ENCODE measurements around the gene RBM10. TPM values are rescaled to one million over a fixed set of nuclear protein-coding genes. Genes with fewer than 3 reads are reported as not detected.

Gene RBM10
- total and polyA plus RNA-seq, 9 of the 15 experiments (the other 6 are each of a cell fraction or from before 2014, with no cell fraction given) = 1.1 to 61.7 (median 31.5) TPM

- intact Hi-C loops (cut with micrococcal nuclease) = loop anchor here (5.0 to 10.0 kb wide), 2 partner anchors 553 to 836 kb away; no protein-coding TSS in a partner anchor
- H3K9ac ChIP-seq (ENCODE audit: insufficient read depth in 1 of 2, low read depth in 2 of 2, low read length in 2 of 2) = peak overlapping the region; percentile 40 to 89
- no peaks in the 10 kb centered on the region for H3K27me3 ChIP-seq (ENCODE audit: control insufficient read depth in 2 of 2, insufficient read depth in 2 of 2, low read length in 2 of 2)
- H3K79me2 ChIP-seq (ENCODE audit: control insufficient read depth, insufficient read depth, low read length) = peaks cover 30% of the 10 kb centered on the region
- in situ Hi-C loops (cut with MboI) = loop anchor here (10.0 kb wide), 2 partner anchors 193 to 333 kb away; no protein-coding TSS in a partner anchor
- no peak for FAIRE-seq
- peak in 1 of 4 experiments; percentile 24 for DNase-seq (ENCODE audit: extremely low read depth in 1 of 4, low spot score in 3 of 4)
- no peak for TF ChIP-seq HDAC8 (tag; IDR thresholded peaks at IDR 0.05)
- TF ChIP-seq E2F6 (IDR thresholded peaks at IDR 0.05; ENCODE audit: borderline replicate concordance in 1 of 2, extremely low read depth in 1 of 2, insufficient read depth in 1 of 2, insufficient read length in 1 of 2, low read depth in 1 of 2, low read length in 1 of 2, poor library complexity in 1 of 2, severe bottlenecking in 1 of 2) = peak in 1 of 2 experiments; percentile 37
- peak overlapping the region; percentile 48 for H3K4me3 ChIP-seq
- 28% methylated on average over 19 of the region's 26 CpGs for WGBS (ENCODE audit: insufficient coverage, low coverage, missing lambda C conversion rate)
- ChIA-PET CTCF (ENCODE audit: low intra/inter-chr PET ratio) (interaction anchor here (0.6 kb wide), 2 partner anchors 234 to 332 kb away, joined by 3 to 4 read pairs; no protein-coding TSS in a partner anchor), POLR2A (interaction anchor here (0.6 to 1.3 kb wide), 3 partner anchors 16 to 38 kb away, joined by 3 to 4 read pairs (median 3); no protein-coding TSS in a partner anchor)
- peaks cover 21% of the 10 kb centered on the region; the same call in 1 of the 3 replicates for H3K36me3 ChIP-seq (ENCODE audit: control insufficient read depth, insufficient read depth, low read length)
- no TSS peak for BruUV-seq (replicated peaks)
- H3K9me3 ChIP-seq (replicated peaks; ENCODE audit: control insufficient read depth, insufficient read depth, low read depth, low read length) = no peaks in the 10 kb centered on the region
- 0 out of 3 replicates have a peak, but pooled peaks have one; percentile 1 for ATAC-seq
- H2AFZ ChIP-seq (ENCODE audit: low read depth, low read length) = 0 out of 2 replicates have a peak overlapping the region, but pooled peaks have one; percentile 40
- no peaks in the 10 kb centered on the region for H3K9me1 ChIP-seq (ENCODE audit: control insufficient read depth, insufficient read depth, low read length)
- peaks cover 6 to 24% of the 10 kb centered on the region in 2 experiments; a peak in 4 of 5 replicates for H3K4me1 ChIP-seq (replicated peaks in 1 of 2; ENCODE audit: control insufficient read depth in 2 of 2, insufficient read depth in 2 of 2, low read length in 2 of 2)
- no peak overlapping the region; the same call in 2 of the 3 replicates for H3K27ac ChIP-seq (ENCODE audit: extremely low read depth, low read depth, low read length)
- 0 out of 2 replicates have a peak, but pooled peaks cover 4% of the 10 kb centered on the region for H4K20me1 ChIP-seq (replicated peaks; ENCODE audit: control insufficient read depth, insufficient read depth, low read length)
- H3K4me2 ChIP-seq (ENCODE audit: insufficient read depth, low read length) = peak overlapping the region; percentile 50
Measured at GRCh38 chrX:47191331-47191730, 46.3 kb downstream of the RBM10 start.
